HepG2 (cell line): ENCODE results near the gene EPB41L1. TPM values are rescaled to one million over a fixed set of nuclear protein-coding genes. Genes with fewer than 3 reads are reported as not detected.

ENCODE experiments used
- ARID2 ChIP-seq: sonication (generic); formaldehyde crosslinking; IDR thresholded peaks from 2 replicates; pipeline ENCODE4 v1.8.1; 2022; ENCODE audit warnings: mild to moderate bottlenecking, missing genetic modification reagents, borderline replicate concordance
- CBFB ChIP-seq: sonication (generic); formaldehyde crosslinking; IDR thresholded peaks from 2 replicates; pipeline ENCODE4 v1.4.0; 2020; ENCODE audit warnings: missing genetic modification reagents
- CEBPG ChIP-seq: IDR thresholded peaks from 2 replicates; pipeline ENCODE4 v1.6.1; 2016
- CENPBD1 ChIP-seq: sonication (generic); formaldehyde crosslinking; IDR thresholded peaks from 2 replicates; pipeline ENCODE4 v1.8.0; 2022; ENCODE audit warnings: missing genetic modification reagents, low read depth, mild to moderate bottlenecking, borderline replicate concordance
- DRAP1 ChIP-seq: IDR thresholded peaks from 2 replicates; pipeline ENCODE4 v1.6.1; 2016; ENCODE audit warnings: missing genetic modification reagents, missing compliant biosample characterization
- FOXP1 ChIP-seq, 2 experiments: fragments of 450-650 bp in 1 of 2; IDR thresholded peaks; 2 replicates each; pipeline ENCODE4 v1.6.1; 2017 to 2018; ENCODE audit warnings: antibody characterized with exemption in 1 of 2
- HCFC1 ChIP-seq: fragments of 150-350 bp; IDR thresholded peaks from 2 replicates; pipeline ENCODE4 v1.6.1; 2014; ENCODE audit warnings: low read depth, low read length
- HNRNPL ChIP-seq: fragments of 200-400 bp; formaldehyde crosslinking; IDR thresholded peaks from 2 replicates; pipeline ENCODE4 v1.6.1; 2017; ENCODE audit warnings: mild to moderate bottlenecking, low read depth, low read length
- MZF1 ChIP-seq: sonication (generic); formaldehyde crosslinking; IDR thresholded peaks from 2 replicates; pipeline ENCODE4 v1.8.1; 2023; ENCODE audit warnings: mild to moderate bottlenecking, missing genetic modification reagents, borderline replicate concordance
- POLR2AphosphoS5 ChIP-seq: IDR thresholded peaks from 2 replicates; pipeline ENCODE4 v1.6.1; 2012; ENCODE audit warnings: low read depth, low read length
- TBL1XR1 ChIP-seq: fragments of 150-350 bp; IDR thresholded peaks from 2 replicates; pipeline ENCODE4 v1.6.1; 2014; ENCODE audit warnings: borderline replicate concordance, low read length; ENCODE audit not compliant: partially characterized antibody
- TEAD3 ChIP-seq: optimal IDR thresholded peaks from 2 replicates; pipeline ENCODE3; 2016; ENCODE audit warnings: borderline replicate concordance
- THAP11 ChIP-seq: IDR thresholded peaks from 2 replicates; pipeline ENCODE4 v1.6.1; 2016; ENCODE audit warnings: missing biosample characterization, missing genetic modification reagents
- THYN1 ChIP-seq: sonication (generic); formaldehyde crosslinking; IDR thresholded peaks from 2 replicates; pipeline ENCODE4 v1.8.1; 2023; ENCODE audit warnings: low read depth, mild to moderate bottlenecking, moderate library complexity, missing genetic modification reagents, borderline replicate concordance
- ZBTB43 ChIP-seq: sonication (generic); formaldehyde crosslinking; conservative IDR thresholded peaks from 2 replicates; pipeline ENCODE4 v1.4.0; 2020; ENCODE audit warnings: missing genetic modification reagents
- ZKSCAN5 ChIP-seq: sonication (generic); formaldehyde crosslinking; IDR thresholded peaks from 2 replicates; pipeline ENCODE4 v1.5.1; 2020; ENCODE audit warnings: mild to moderate bottlenecking, missing genetic modification reagents
- ZKSCAN8 ChIP-seq: IDR thresholded peaks from 2 replicates; pipeline ENCODE4 v1.6.1; 2016; ENCODE audit warnings: borderline replicate concordance, missing genetic modification reagents, missing compliant biosample characterization
- ZMYM4 ChIP-seq: sonication (generic); formaldehyde crosslinking; IDR thresholded peaks from 2 replicates; pipeline ENCODE4 v1.8.1; 2023; ENCODE audit warnings: mild to moderate bottlenecking, missing genetic modification reagents
- ZNF335 ChIP-seq: sonication (generic); formaldehyde crosslinking; IDR thresholded peaks from 2 replicates; pipeline ENCODE4 v1.4.0; 2020; ENCODE audit warnings: missing genetic modification reagents
- ZNF704 ChIP-seq: sonication (generic); formaldehyde crosslinking; IDR thresholded peaks from 2 replicates; pipeline ENCODE4 v1.8.1; 2023; ENCODE audit warnings: mild to moderate bottlenecking, inconsistent platforms, moderate library complexity, missing genetic modification reagents, borderline replicate concordance
- ZNF740 ChIP-seq: sonication (generic); formaldehyde crosslinking; IDR thresholded peaks from 2 replicates; pipeline ENCODE4 v1.4.0; 2020; ENCODE audit warnings: missing genetic modification reagents
- ZNF766 ChIP-seq: sonication (generic); formaldehyde crosslinking; IDR thresholded peaks from 2 replicates; pipeline ENCODE4 v1.5.0; 2020; ENCODE audit warnings: missing genetic modification reagents, borderline replicate concordance
- ZNF839 ChIP-seq: sonication (generic); formaldehyde crosslinking; IDR thresholded peaks from 2 replicates; pipeline ENCODE4 v1.4.0; 2020; ENCODE audit warnings: missing genetic modification reagents, mild to moderate bottlenecking, borderline replicate concordance
- ZSCAN5A ChIP-seq: sonication (generic); formaldehyde crosslinking; IDR thresholded peaks from 2 replicates; pipeline ENCODE4 v1.8.0; 2022; ENCODE audit warnings: mild to moderate bottlenecking, missing genetic modification reagents, borderline replicate concordance
- polyA plus RNA-seq, 8 experiments: library from polyadenylated mRNA; depleted of rRNA in 3 of 8; stranded (reverse) in 7 of 8; unstranded in 1 of 8; fragments of >200 nt; fragmentation: Illumina TruSeq in 4 of 8; extraction: Trizol in 4 of 8; gene quantifications; 2 replicates each; pipeline versions ENCODE4 v1.2.1 to v1.2.3, GENCODE V29; 2011 to 2016; ENCODE audit warnings: low read depth in 4 of 8, missing spikeins in 1 of 8, mixed read lengths in 1 of 8; ENCODE audit not compliant: insufficient read depth in 1 of 8
- total RNA-seq, 5 experiments: library from RNA; depleted of rRNA; stranded (reverse); fragments of >200 nt; fragmentation: Illumina TruSeq; extraction: Trizol; gene quantifications; 2 replicates each; pipeline ENCODE4 v1.2.3, GENCODE V29; 2016; ENCODE audit warnings: low read depth in 1 of 5

EPB41L1 gene
- total and polyA plus RNA-seq, 2 of the 13 experiments (the other 11 are each of a cell fraction or from before 2014, with no cell fraction given): 16.7 to 39.0 TPM

GRCh38 chr20:36235892-36236785 is 81.6 kb downstream of the EPB41L1 start, which contains the start of gene AAR2 (continued):
- TF ChIP-seq ZSCAN5A (CRISPR knock-in tag) (peak; percentile 41; the same call in 1 of the 2 replicates), ARID2 (CRISPR knock-in tag) (no peak), FOXP1 (IDR thresholded peaks at IDR 0.05) (no peak), FOXP1 (CRISPR knock-in tag; IDR thresholded peaks at IDR 0.05) (peak; percentile 78), HNRNPL (peak; percentile 84), CEBPG (CRISPR knock-in tag) (peak; percentile 72; the same call in 1 of the 2 replicates), ZBTB43 (CRISPR knock-in tag) (no peak; the same call in 1 of the 2 replicates), ZNF704 (CRISPR knock-in tag) (no peak), POLR2AphosphoS5 (peak; percentile 98), MZF1 (CRISPR knock-in tag) (peak; percentile 96), CENPBD1 (CRISPR knock-in tag) (peak; percentile 91), ZNF839 (CRISPR knock-in tag) (peak; percentile 64; the same call in 1 of the 2 replicates), ZKSCAN8 (CRISPR knock-in tag) (peak; percentile 90), THYN1 (CRISPR knock-in tag) (no peak), CBFB (CRISPR knock-in tag) (peak; percentile 98), THAP11 (CRISPR knock-in tag) (peak; percentile 97), TBL1XR1 (peak; percentile 82), ZNF740 (CRISPR knock-in tag) (peak; percentile 46; the same call in 1 of the 2 replicates), ZKSCAN5 (CRISPR knock-in tag) (no peak), ZNF766 (peak; percentile 93; the same call in 1 of the 2 replicates), DRAP1 (peak; percentile 93), TEAD3 (peak; percentile 89), ZMYM4 (CRISPR knock-in tag) (peak; percentile 99), HCFC1 (peak; percentile 85), ZNF335 (CRISPR knock-in tag) (peak; percentile 96)
